GM12801 (cell line): Measurements from ENCODE around the gene MBP.

ENCODE experiments used
- TF ChIP-seq, protein P1 (sequence below): IDR thresholded peaks from one replicate; pipeline ENCODE4 v1.5.1; 2011; ENCODE audit warnings: control low read depth; ENCODE audit not compliant: insufficient read length; ENCODE audit errors: extremely low read depth

MBP gene

GRCh38 chr18:76994086-76994654 lies 138.4 kb downstream of the MBP start:
- TF ChIP-seq, protein P1, sequence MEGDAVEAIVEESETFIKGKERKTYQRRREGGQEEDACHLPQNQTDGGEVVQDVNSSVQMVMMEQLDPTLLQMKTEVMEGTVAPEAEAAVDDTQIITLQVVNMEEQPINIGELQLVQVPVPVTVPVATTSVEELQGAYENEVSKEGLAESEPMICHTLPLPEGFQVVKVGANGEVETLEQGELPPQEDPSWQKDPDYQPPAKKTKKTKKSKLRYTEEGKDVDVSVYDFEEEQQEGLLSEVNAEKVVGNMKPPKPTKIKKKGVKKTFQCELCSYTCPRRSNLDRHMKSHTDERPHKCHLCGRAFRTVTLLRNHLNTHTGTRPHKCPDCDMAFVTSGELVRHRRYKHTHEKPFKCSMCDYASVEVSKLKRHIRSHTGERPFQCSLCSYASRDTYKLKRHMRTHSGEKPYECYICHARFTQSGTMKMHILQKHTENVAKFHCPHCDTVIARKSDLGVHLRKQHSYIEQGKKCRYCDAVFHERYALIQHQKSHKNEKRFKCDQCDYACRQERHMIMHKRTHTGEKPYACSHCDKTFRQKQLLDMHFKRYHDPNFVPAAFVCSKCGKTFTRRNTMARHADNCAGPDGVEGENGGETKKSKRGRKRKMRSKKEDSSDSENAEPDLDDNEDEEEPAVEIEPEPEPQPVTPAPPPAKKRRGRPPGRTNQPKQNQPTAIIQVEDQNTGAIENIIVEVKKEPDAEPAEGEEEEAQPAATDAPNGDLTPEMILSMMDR: no peak

DNA sequence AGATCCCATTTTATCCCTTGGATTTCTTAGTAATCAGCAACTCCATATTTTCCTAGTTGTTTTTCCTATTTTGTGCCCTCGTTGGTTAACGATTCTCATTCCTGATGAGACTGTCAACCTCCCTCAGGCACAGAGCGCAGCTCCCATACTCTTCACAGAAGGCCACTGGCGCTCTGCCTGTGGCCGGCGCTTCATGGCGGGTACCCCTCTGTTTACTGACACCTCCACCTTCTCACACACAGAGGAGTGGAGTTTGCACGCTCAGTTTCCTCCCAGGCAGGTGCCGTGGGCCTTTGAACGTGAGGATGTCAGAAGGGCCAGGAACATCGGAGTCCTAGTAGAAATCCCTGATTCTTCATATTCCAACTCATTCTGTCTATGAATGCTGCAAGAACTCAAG lies 139.0 kb downstream of the MBP start:
- TF ChIP-seq, protein P1: no peak

- TF ChIP-seq, protein P1: no peak
Measured at GRCh38 chr18:76993085-76993382, 139.5 kb downstream of the MBP start.

GRCh38 chr18:76992226-76993084 lies 140.1 kb downstream of the MBP start:
- TF ChIP-seq, protein P1: no peak

DNA sequence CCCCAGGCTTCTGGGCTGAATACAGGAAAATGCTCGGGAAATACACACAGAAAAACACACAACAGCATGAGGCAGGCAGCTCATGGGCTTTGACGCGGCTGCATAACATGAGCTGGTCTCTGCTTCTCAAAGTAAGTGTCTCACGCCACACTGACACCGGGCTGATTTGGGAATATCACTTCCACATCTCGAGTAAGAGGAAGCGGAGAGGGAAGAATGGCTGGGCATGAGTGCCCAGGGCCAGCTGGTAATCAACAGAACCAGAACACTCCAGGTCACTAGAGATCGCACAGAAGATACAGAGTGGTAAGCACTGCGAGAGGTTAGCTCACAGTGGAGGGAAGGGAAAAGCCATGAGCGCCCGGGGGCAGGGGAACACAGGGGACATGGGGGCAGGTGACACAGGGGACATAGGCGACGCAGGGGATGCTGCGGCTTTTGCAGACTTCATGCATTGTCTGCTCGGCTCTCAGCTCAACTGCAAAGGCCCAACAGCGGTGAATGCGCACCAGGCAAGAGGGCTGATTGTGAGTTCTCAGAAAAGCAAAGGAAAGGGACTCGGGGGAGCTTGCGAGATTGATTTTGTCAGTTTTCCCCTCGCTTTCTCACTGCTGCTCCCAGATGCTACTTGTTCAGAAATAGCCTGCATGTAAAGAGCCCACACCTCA lies 141.4 kb downstream of the MBP start:
- TF ChIP-seq, protein P1: no peak

GRCh38 chr18:76989647-76990190 lies 142.9 kb downstream of the MBP start:
- TF ChIP-seq, protein P1: no peak
